Raji (cell line): Measurements from ENCODE around the gene NEUROG1.

Source experiments
- POLR2A ChIP-seq: IDR thresholded peaks from 2 replicates; pipeline ENCODE4 v1.6.1; 2011; ENCODE audit warnings: low read depth, low read length, control low read depth; ENCODE audit not compliant: insufficient read depth

NEUROG1 gene

DNA sequence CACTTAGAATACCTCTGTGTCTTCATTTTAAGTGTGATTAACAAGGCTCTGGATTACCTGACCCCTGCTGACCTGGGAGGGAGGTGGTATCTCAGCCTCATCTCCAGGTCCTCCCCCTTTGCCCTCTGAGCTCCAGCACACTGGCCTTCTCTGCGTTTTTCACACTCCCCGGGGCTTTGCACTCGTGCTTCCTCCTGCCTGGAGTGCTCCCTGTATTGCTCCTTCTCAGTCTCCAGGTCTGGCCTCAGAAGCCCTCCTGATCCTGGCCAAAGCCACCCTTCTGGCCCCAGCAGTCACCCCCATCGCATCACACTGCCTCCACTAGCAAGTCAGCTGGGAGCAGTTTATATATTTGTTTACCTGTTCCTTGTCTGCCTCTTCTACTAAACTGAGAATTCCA lies 13.6 kb upstream of the NEUROG1 start:
- no peak for TF ChIP-seq POLR2A

DNA sequence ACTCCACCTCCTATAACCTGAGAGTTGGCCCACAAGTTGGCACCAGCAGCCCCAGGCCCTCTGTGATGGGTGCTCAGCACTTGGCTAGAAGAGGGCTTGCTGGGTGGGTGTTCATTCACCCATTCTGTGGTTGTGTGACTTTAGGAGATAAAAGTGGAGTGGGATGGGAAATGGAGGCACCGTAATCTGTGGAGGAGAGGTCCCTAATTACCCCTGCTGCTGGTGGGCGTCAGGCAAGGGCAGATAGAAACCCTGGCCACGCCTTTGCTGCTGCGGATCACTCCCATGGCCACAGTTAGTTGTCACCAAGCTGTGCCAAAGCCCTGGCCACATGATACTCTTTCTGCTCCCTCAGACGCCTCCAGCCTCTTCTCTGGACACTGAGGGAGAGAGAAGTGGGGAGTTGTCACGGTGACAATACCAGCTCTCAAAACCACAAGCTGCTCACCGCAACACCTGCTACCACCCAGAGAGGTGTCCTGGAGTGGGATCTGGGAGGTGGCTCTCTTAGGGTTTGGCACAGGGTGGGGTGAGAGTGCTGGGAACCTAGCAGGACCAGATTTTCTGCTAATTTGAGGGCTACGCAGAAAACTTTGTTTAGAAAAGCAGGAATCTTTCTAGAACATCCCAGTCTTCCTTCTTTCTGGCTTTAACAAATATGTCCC lies 12.0 kb upstream of the NEUROG1 start:
- no peak for TF ChIP-seq POLR2A

DNA sequence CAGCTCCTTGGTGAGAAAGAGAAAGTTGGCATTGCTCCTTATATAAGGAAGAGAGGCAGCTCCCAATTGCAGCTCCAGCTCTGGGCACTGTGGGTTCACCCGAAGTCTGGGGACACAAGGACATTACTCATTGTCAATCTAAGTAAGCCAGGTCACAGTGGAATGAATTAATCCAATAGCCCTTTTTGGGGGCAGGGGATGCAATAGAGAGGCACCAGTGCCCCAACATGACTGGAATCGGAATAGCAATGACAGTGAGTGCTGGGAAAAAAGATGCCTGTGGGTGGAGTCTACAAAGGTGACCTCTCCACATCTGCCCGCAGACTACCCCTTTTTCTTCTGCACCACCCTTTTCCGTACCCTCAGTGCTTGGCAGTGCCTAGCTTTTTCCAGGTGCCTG lies 11.1 kb upstream of the NEUROG1 start:
- no peak for TF ChIP-seq POLR2A

DNA sequence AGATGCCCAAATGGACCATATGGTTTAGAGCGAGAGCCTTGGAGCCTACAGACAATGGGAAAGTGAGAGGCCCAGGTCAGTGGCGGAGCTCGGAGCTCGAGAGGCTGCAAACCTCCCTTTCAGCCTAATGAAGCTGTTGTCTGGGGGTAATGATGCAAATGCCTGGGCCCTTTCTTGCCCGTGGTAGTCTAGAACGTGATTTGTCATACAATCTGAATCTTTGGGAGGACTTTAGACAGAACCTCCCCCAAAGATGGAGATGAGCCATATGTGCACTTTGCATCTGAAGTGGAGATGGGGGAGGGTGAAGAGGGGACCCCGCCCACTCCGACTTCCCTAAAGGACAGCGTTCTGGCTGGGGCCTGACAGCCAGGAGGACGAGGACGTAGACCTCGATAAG lies 10.3 kb upstream of the NEUROG1 start:
- no peak for TF ChIP-seq POLR2A

DNA sequence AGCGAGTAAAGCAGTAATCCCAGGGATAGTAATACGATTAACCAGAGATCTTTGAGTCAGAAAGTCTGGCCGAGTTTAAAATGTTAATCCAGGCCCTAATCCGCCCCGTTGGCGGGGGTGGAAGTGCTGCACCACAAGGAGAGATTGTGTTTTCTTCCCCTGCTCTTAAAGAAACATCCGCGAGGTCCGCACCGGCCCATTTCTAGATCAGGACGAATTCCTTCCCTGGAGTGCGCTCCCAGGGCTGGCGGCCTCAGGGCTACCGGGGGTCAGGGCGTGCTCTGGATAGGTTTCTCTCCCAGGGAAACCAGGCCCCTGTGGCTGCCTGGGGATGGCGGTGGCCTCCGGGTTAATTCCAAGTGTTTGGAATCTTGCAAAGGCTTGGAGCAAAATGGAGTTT lies 9.3 kb upstream of the NEUROG1 start:
- TF ChIP-seq POLR2A, result no peak

DNA sequence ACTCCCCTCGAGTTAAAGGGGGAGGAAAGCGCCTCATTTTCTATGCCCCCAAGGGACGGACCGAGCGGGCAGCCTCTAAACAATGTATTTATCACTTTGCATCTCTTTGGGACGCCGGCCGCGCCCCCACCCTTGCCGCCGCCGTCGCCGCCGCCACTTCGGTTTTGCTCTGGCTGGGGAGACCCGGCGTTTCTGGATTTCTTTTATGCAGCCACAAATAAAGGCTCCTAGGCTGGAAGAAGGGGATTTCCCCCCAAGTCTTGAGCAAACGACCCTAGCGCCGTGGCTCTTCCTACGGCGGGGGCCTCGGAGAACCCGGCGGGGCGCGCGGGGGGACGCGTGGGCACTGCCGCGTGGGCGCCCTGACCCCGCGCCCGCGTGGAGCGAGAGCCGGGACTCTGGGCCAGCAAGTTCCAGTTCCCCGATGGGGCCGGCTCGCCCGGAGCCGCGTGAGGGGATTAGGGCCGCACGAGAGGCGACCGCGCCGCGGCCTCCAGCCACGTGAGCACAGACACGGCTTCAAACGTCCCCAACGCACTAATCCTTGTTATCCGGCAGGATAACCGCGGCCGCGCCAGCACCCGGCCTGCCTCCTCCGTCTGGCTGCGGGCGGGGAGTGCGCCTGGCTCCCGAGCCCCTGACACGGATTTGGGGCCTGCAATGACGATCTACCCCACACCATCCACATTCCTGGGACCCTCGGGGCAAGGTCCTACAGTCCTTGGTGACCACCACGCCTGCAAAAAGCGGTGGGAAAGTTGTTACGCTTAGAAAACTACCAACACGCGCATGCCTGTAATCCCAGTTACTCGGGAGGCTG lies 7.9 kb upstream of the NEUROG1 start:
- TF ChIP-seq POLR2A, result no peak

DNA sequence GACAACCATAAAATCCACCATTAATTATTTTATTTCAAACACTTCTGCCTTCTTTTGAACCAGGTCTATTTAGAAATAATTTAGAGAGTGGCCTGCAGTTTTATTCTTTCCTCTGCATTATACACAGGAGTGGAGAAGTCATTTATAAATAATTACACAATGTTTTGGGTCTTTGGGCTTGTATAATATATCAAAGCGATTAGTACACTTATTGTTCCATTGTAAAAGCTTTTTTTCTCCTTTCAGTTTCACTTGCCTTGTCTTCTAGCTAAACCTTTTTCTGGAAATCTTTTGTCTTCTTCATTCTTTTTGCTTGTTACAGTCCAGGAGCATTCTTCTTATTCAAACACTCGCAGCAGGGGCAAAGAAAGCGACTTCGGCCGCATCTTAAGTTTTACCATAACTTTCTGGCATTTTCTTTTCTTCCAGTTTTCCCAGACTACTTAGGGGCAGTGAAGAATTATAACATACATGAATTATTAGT lies 7.3 kb upstream of the NEUROG1 start:
- no peak for TF ChIP-seq POLR2A

DNA sequence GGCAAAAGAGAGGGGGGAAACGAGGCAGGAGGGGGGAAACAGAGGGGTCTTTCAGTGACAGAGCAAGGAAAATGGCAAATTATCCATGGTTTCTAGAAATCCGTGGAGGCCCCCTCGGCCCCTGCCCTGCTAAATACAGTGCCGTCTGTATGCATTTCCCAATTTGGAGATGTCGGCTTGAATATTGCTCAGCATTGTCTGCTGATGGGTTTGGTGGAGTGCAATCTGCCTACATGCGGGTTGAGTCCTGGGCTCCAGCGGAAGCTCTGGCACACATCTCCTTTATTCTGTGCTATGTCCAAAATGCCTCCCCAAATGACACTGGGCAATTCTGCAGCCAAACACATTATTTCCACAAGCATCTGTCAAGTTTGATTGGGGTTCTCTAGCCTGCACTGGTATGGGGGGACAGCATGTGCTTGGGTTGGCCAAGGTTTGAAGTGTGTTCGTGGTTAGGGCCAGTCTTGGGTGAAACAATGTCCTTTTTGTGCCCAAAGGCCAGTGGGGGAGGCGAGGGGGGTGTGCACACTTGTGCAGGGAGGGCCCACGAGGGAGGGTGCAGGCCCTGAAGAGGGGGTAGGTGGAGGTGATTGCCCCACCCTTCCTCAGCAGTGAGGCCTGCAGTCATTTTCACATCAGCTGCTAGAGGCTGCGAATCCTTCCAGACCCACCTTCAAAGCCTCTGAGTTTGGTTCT lies 6.2 kb upstream of the NEUROG1 start:
- no peak for TF ChIP-seq POLR2A

DNA sequence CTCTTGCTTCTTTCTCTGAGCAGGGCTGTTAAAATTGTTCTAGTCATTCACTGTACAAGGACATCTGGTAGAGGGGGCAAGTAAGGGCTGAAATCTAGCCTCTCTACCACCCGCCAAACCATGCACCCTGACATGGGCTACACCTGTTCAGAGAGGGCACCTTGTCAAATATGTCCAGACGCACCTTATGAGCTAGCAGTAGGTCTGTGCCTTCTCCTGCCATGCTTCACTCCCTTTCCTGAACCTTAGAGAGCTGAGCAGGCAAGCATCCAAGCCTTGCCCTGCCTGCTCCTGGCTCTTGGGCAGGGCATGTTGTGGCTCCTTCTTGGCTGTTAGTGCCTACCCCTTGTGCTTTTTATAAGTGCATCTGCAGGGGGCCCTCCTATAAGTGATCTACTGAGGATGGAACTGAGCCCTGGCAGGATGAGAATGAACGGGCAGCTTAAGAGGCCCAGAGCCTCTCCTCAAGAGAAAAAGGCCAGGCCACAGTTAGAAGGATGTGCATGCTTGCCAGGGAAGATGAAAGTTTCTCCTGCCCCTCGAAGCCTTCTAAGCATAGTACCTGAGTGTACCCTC lies 3.8 kb upstream of the NEUROG1 start:
- TF ChIP-seq POLR2A, result no peak

DNA sequence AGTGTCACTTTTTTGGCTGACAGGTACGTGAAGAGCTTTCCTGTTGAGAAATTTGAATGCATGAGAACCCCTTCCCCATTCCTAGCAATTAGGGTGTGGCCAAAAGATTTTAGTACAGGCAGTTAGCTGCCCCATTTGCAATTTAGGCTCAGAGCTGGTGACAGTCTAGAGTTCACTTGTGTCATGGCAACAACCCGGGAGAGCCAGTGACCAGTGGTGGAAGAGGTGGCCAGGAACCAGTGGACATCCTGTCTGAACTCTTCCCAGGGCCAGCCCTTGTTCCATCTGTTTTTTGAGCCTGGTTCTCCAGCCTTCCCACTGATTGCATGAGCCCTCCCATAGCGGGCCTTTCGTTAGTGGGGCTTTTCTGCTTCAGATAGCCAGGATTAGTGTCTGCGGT lies 2.5 kb upstream of the NEUROG1 start:
- no peak for TF ChIP-seq POLR2A

DNA sequence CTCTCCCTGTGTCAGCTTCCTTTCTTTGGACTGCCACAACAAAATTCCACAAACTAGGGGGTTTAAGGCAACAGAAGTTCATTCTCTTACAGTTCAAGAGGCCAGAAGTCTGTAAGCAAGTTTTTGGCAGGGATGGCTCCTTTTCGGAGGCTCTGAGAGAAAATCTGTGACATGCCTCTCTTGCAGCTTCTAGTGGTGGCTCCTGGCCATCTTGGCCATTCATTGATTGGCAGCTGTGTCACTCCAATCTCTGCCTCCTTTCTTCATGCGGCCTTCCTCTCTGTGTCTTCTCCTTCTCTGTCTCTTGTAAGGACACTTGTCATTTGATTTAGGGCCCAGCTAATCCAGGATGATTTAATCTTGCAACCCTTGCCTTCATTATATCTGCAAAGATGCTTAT lies 2.0 kb upstream of the NEUROG1 start:
- no peak for TF ChIP-seq POLR2A

DNA sequence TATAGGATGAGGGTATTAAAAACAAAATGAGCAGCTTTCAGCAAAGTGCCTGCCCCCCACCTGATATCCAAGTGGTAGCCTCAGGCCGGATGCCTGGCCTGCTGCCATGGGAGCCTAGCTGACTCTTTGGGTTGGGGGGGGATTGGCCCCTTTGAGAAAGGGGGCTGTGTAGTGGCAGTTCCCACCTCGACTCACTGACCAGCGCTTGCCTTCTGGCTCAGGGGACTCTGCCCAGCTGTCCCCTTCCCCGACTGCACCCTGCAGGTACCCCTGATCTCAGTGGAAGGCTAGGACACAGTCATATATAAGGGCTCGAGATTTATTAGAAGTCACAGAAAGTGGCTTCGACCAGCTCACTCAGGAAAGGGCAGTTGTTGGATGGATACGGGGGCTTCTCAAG lies 1.5 kb upstream of the NEUROG1 start:
- no peak for TF ChIP-seq POLR2A

DNA sequence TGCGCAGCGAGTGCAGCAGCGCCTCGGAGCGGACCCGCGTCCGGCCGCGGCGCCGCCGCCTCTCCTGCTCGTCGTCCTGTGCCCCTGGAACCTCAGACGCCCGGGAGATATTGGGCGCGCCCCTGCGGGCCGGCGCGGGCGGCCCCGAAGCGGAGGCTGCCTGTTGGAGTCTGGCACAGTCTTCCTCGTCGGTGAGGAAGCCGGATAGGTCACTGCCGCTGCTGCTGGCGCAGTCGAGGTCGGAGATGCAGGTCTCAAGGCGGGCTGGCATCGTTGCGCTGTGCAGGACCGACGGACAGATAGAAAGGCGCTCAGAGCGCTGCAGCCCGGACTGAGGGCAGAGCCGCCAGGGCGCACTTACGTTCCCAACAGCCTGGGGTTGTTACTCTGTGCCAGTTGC lies 344 bp downstream of the NEUROG1 start:
- TF ChIP-seq POLR2A, result no peak

DNA sequence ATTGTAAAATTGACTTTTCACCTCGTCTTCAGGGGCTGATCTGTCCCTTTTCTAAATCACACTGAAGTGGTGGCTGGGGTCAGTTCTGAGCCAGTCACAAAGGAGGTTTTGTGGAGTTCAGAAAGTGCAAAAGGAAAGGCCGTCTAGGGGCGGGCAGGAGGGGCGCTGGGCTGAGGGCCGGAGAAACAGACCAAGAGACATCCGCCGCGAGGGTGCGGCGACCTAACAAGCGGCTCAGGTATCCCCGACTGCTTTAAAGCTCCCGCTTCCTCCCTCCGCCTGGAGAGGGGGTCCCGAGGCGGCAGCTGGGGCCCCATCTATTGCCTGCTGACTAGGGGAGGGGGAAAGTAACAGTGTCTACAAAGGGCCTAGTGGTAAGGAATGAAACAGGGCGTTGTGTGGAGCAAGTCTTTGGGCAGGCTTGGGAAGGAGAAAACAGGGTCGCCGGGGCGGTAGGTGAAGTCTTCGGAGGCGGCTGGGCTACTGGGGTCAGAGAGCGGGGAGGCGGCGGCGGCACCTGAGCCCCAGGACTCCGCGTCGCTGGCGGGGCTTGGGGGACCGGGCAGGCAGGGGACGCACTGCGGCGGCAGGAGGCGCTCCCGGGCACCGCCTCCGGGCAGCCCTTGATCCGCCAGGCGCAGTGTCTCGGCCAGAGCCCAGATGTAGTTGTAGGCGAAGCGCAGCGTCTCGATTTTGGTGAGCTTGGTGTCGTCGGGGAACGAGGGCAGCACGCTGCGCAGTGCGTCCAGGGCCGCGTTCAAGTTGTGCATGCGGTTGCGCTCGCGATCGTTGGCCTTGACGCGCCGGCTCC lies 950 bp downstream of the NEUROG1 start:
- no peak for TF ChIP-seq POLR2A

DNA sequence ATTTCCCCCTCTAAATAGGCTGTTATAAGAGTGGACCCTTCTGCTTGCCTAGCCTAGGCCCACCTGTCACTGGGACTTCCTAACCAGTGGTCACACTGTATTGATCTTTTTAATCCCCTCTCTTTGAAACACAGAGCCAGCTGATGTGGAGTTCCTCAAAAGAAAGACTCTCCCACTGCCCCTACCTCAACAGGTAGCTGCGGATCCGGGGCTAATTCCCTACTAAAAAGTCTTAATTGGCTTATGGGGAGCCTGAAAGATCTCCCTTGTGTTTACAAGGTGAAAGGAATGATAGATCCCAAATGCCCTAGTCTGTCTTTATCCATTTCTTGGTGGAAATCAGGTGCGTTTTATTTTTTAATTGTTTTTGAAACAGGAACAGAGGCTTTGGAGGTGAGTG lies 2.0 kb downstream of the NEUROG1 start:
- TF ChIP-seq POLR2A, result no peak
